Neural progenitor cell (in vitro differentiated cells): ENCODE results near the gene MICALL2. TPM values are rescaled to one million over a fixed set of nuclear protein-coding genes. Genes with fewer than 3 reads are reported as not detected.

ENCODE experiments used
- DNase-seq: peaks from one replicate; pipeline ENCODE4 v3.0.0-alpha.2; 2016; ENCODE audit warnings: low spot score
- H2AFZ ChIP-seq: fragments of 200-600 bp; sonication (generic); replicated peaks from 2 replicates; pipeline ENCODE4 v1.6.1; 2016; ENCODE audit warnings: antibody characterized with exemption
- H3F3A ChIP-seq: fragments of 200-600 bp; sonication (generic); 2 replicates; pipeline ENCODE4 v1.6.1; 2016; ENCODE audit warnings: antibody characterized with exemption, low read depth
- H3K27ac ChIP-seq: fragments of 200-600 bp; sonication (generic); 2 replicates; pipeline ENCODE4 v1.5.1; 2016; ENCODE audit warnings: mild to moderate bottlenecking
- H3K27me3 ChIP-seq: fragments of 200-600 bp; sonication (generic); 2 replicates; pipeline ENCODE4 v1.6.1; 2016; ENCODE audit warnings: mild to moderate bottlenecking, moderate library complexity
- H3K36me3 ChIP-seq: fragments of 200-600 bp; sonication (generic); 2 replicates; pipeline ENCODE4 v1.5.1; 2016
- H3K4me1 ChIP-seq: fragments of 200-600 bp; sonication (generic); 2 replicates; pipeline ENCODE4 v1.6.1; 2016; ENCODE audit warnings: mixed run types
- H3K4me2 ChIP-seq: fragments of 200-600 bp; sonication (generic); 2 replicates; pipeline ENCODE4 v1.6.1; 2016
- H3K4me3 ChIP-seq: fragments of 200-600 bp; sonication (generic); 2 replicates; pipeline ENCODE4 v1.5.1; 2016
- H3K79me2 ChIP-seq: fragments of 200-600 bp; sonication (generic); 2 replicates; pipeline ENCODE4 v1.6.1; 2016; ENCODE audit warnings: low read depth
- H3K9ac ChIP-seq: fragments of 200-600 bp; sonication (generic); 2 replicates; pipeline ENCODE4 v1.6.1; 2016
- H3K9me3 ChIP-seq: fragments of 200-600 bp; sonication (generic); 2 replicates; pipeline ENCODE4 v1.5.1; 2016; ENCODE audit warnings: low read depth
- H4K20me1 ChIP-seq: fragments of 200-600 bp; sonication (generic); 2 replicates; pipeline ENCODE4 v1.6.1; 2016; ENCODE audit warnings: low read depth
- H3K27ac Mint-ChIP-seq: 3 replicates; pipeline ENCODE4 v1.8.0; 2021; ENCODE audit warnings: mixed read lengths
- H3K27me3 Mint-ChIP-seq: 2 replicates; pipeline ENCODE4 v1.8.0; 2022; ENCODE audit warnings: low read depth, mild to moderate bottlenecking, inconsistent platforms, moderate library complexity, mixed read lengths; ENCODE audit not compliant: insufficient read depth
- H3K36me3 Mint-ChIP-seq: 3 replicates; pipeline ENCODE4 v1.8.0; 2021; ENCODE audit warnings: mixed read lengths
- H3K4me1 Mint-ChIP-seq: 3 replicates; pipeline ENCODE4 v1.8.0; 2021; ENCODE audit warnings: mixed read lengths
- H3K4me3 Mint-ChIP-seq: 3 replicates; pipeline ENCODE4 v1.8.0; 2021; ENCODE audit warnings: mild to moderate bottlenecking, moderate library complexity, mixed read lengths
- H3K9me3 Mint-ChIP-seq: 3 replicates; pipeline ENCODE4 v1.8.0; 2020; ENCODE audit warnings: mixed read lengths
- CTCF ChIP-seq: fragments of 200-600 bp; sonication (generic); IDR thresholded peaks from 2 replicates; pipeline ENCODE4 v1.5.1; 2017; ENCODE audit warnings: antibody characterized with exemption, mild to moderate bottlenecking
- EZH2 ChIP-seq: fragments of 200-600 bp; sonication (generic); IDR thresholded peaks from 2 replicates; pipeline ENCODE4 v1.6.1; 2017; ENCODE audit warnings: antibody characterized with exemption, mild to moderate bottlenecking, moderate library complexity
- EZH2phosphoT487 ChIP-seq: fragments of 200-600 bp; sonication (generic); IDR thresholded peaks from 2 replicates; pipeline ENCODE4 v1.6.1; 2017; ENCODE audit warnings: antibody characterized with exemption
- total RNA-seq: library from RNA; depleted of rRNA; stranded (reverse); fragments of >200 nt; gene quantifications from 2 replicates; pipeline ENCODE4 v1.2.3, GENCODE V29; 2015; ENCODE audit warnings: low replicate concordance

MICALL2 gene
- total RNA-seq, 1 donor from 2014 or later = 6.0 TPM

- H3K4me3 Mint-ChIP-seq = no peak overlapping the region
- H3K27ac Mint-ChIP-seq = no peak overlapping the region
These were observed 25.9 kb downstream of the MICALL2 start for GRCh38 chr7:1433128-1433920.

GRCh38 chr7:1432411-1433082, 26.7 kb downstream of the MICALL2 start:
- Histone ChIP-seq H3K36me3 (no peaks in the 10 kb centered on the region), H3K9ac (no peak overlapping the region), H3K4me3 (no peak overlapping the region), H3K27ac (no peak overlapping the region), H3K9me3 (no peaks in the 10 kb centered on the region), H3K27me3 (no peaks in the 10 kb centered on the region), H3F3A (no peaks in the 10 kb centered on the region), H2AFZ (no peak overlapping the region), H3K79me2 (no peaks in the 10 kb centered on the region), H3K4me1 (no peaks in the 10 kb centered on the region), H3K4me2 (no peak overlapping the region), H4K20me1 (no peaks in the 10 kb centered on the region)
- no peaks in the 10 kb centered on the region for H3K36me3 Mint-ChIP-seq
- no peak overlapping the region for H3K4me3 Mint-ChIP-seq
- H3K4me1 Mint-ChIP-seq = peaks cover 6% of the 10 kb centered on the region
- peaks cover 2% of the 10 kb centered on the region for H3K9me3 Mint-ChIP-seq
- DNase-seq = peak; percentile 84
- no peak overlapping the region for H3K27ac Mint-ChIP-seq
- H3K27me3 Mint-ChIP-seq = peaks cover 4% of the 10 kb centered on the region
- TF ChIP-seq CTCF = peak; percentile 97
- TF ChIP-seq EZH2 = no peak

More at GRCh38 chr7:1433128-1433920, 25.9 kb downstream of the MICALL2 start:
- H3K9me3 Mint-ChIP-seq = peaks cover 2% of the 10 kb centered on the region
- Histone ChIP-seq H2AFZ (no peak overlapping the region), H3K4me1 (no peaks in the 10 kb centered on the region), H3K27me3 (no peaks in the 10 kb centered on the region), H3K4me3 (no peak overlapping the region), H3K27ac (no peak overlapping the region), H3K79me2 (no peaks in the 10 kb centered on the region), H3K9ac (no peak overlapping the region), H4K20me1 (no peaks in the 10 kb centered on the region), H3K36me3 (no peaks in the 10 kb centered on the region), H3K9me3 (no peaks in the 10 kb centered on the region), H3F3A (no peaks in the 10 kb centered on the region), H3K4me2 (no peak overlapping the region)
- peaks cover 4% of the 10 kb centered on the region for H3K4me1 Mint-ChIP-seq
- no peak for DNase-seq
- TF ChIP-seq EZH2 = no peak
- TF ChIP-seq CTCF = no peak
- no peak for TF ChIP-seq EZH2phosphoT487
- H3K36me3 Mint-ChIP-seq = no peaks in the 10 kb centered on the region
- peaks cover 4% of the 10 kb centered on the region for H3K27me3 Mint-ChIP-seq

GRCh38 chr7:1431634-1432380, 27.5 kb downstream of the MICALL2 start:
- DNase-seq = no peak
- Mint-ChIP-seq H3K36me3 (no peaks in the 10 kb centered on the region), H3K4me1 (peaks cover 6% of the 10 kb centered on the region)

More at GRCh38 chr7:1431634-1432380, 27.5 kb downstream of the MICALL2 start:
- Histone ChIP-seq H3K4me2 (no peak overlapping the region), H3K4me3 (no peak overlapping the region), H3F3A (no peaks in the 10 kb centered on the region), H3K27ac (no peak overlapping the region), H3K27me3 (no peaks in the 10 kb centered on the region), H2AFZ (no peak overlapping the region), H3K79me2 (no peaks in the 10 kb centered on the region), H3K4me1 (no peaks in the 10 kb centered on the region), H3K36me3 (no peaks in the 10 kb centered on the region), H4K20me1 (no peaks in the 10 kb centered on the region), H3K9ac (no peak overlapping the region), H3K9me3 (no peaks in the 10 kb centered on the region)
- no peak overlapping the region for H3K4me3 Mint-ChIP-seq
- TF ChIP-seq EZH2phosphoT487 = no peak
- TF ChIP-seq CTCF = no peak
- TF ChIP-seq EZH2 = no peak
- H3K9me3 Mint-ChIP-seq = peaks cover 2% of the 10 kb centered on the region
- H3K27ac Mint-ChIP-seq = no peak overlapping the region
- peaks cover 4% of the 10 kb centered on the region for H3K27me3 Mint-ChIP-seq
